HUDEP-2 (cell line): ENCODE measurements around the gene IPO13.

Experiments
- DNase-seq, 76 experiments: peaks; one replicate each; lab custom pipeline; 2025; ENCODE audit not compliant: unreplicated experiment in 76 of 76; lab: John Stamatoyannopoulos, UW

Gene IPO13

DNA sequence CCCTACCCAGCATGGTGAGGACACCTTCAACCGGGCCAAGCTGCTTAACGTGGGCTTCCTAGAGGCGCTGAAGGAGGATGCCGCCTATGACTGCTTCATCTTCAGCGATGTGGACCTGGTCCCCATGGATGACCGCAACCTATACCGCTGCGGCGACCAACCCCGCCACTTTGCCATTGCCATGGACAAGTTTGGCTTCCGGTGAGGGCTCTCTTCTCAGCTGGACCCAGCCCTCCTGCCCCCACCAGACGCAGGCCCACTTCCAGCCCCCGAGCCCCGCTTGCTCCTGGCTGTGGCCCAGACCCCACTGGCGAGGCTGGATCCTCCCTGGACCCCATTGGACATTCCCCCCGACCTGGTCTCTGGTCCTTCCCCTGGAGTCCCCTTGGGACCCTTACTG, 38.1 kb downstream of the IPO13 start:
- no peak for DNase-seq

DNA sequence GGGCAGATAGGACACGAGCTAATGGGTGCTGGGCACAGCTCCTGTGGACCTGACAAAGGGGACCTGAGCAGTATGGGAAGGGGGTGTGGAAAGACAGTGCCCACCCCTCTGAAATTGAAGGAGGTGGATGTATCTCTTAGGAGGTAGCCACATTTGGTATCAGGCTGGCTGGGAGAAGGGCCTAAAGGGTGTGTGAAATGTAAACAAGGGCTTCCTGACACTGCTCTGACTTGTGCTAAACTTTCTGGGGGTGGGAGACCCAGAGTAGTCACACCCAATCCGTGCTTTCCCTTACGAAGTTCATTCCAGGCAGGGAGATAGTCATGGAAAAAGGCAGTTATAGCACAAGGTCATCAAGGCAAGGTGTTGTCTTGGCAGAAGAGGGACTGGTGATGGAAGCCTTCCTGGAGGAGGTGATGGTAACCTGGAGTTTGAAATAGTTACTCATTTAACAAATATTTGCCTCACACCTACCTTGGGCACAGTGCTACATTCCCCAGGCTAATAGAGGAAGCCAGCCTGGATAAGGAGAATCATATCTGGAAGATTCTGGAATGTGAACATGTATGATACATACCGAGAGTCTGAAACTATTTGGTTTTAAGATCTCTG, 39.3 kb downstream of the IPO13 start:
- no peak for DNase-seq

GRCh38 chr1:43986712-43987111, 40.0 kb downstream of the IPO13 start:
- DNase-seq = no peak

- no peak for DNase-seq
These were observed 40.6 kb downstream of the IPO13 start for GRCh38 chr1:43987159-43987902.

DNA sequence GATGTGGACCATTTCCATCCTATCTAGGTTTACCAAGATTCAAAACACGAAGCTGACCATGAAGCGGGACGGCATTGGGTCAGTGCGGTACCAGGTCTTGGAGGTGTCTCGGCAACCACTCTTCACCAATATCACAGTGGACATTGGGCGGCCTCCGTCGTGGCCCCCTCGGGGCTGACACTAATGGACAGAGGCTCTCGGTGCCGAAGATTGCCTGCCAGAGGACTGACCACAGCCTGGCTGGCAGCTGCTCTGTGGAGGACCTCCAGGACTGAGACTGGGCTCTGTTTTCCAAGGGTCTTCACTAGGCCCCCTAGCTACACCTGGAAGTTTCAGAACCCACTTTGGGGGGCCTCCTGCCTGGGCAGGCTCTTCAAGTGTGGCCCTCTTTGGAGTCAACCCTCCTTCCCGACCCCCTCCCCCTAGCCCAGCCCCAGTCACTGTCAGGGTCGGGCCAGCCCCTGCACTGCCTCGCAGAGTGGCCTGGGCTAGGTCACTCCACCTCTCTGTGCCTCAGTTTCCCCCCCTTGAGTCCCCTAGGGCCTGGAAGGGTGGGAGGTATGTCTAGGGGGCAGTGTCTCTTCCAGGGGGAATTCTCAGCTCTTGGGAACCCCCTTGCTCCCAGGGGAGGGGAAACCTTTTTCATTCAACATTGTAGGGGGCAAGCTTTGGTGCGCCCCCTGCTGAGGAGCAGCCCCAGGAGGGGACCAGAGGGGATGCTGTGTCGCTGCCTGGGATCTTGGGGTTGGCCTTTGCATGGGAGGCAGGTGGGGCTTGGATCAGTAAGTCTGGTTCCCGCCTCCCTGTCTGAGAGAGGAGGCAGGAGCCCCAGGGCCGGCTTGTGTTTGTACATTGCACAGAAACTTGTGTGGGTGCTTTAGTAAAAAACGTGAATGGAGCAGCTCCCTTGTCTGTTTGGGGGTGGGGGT, 43.8 kb downstream of the IPO13 start:
- DNase-seq = no peak

DNA sequence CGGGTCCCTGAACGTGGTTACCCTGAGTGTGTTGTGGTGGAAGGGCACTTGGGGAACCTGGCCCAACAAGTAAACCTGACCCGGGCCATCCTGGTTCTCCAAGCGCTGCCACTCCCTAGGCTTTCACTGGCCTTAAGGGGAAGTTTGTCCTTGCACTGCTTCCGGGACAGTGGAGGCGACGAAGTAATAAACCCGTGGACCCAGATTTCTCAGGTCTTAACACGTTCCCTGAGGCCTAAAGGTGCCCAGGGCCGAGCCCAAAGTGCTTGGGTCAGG, 44.4 kb downstream of the IPO13 start:
- no peak for DNase-seq

DNA sequence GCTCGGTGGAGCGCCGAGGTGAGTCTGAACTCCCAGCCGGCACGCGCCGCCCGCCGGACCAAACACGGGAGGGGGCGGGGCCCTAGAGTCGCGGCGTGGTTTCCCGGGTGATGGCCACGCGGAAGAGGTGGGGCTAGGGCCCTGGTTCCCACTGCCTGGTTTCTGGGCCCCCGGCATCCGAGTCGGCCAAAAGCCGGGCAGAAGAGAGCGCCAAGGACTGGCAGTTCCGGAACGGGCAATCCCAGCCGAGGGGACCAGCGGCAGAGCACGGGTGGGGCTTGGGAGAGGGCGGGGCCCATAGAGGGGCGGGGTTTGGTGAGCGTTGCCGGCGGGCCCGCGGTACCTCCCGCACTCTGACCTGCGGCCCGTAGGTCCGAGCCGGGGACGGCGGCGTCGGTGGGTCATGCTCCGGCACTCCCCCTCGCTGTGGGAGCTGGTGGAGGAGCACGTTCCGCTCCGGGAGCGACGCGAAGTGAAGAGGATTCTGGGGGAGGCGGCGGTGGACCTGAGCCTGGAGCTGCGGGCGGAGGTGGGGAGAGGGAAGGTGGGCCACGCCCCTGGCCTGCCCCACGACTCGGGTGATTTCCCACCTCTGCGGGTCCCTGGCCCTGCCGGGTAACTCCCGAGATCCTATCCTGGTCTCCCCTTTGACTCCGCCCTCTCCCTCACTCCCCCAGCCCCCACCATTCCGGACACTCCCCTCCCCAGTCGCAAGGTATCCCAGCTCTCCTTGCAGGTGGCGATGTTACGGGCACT, 44.9 kb downstream of the IPO13 start, which contains the start of gene CCDC24:
Gene CCDC24 (plus strand): TSS at position 124 of the 756 bp plus-strand sequence. CDS start 280 bp downstream, at position 404.
- DNase-seq = peak in 69 of 76 experiments; percentile 21 to 93 (median 62)

- no peak for DNase-seq
These were observed 45.7 kb downstream of the IPO13 start for GRCh38 chr1:43992232-43992995.

DNA sequence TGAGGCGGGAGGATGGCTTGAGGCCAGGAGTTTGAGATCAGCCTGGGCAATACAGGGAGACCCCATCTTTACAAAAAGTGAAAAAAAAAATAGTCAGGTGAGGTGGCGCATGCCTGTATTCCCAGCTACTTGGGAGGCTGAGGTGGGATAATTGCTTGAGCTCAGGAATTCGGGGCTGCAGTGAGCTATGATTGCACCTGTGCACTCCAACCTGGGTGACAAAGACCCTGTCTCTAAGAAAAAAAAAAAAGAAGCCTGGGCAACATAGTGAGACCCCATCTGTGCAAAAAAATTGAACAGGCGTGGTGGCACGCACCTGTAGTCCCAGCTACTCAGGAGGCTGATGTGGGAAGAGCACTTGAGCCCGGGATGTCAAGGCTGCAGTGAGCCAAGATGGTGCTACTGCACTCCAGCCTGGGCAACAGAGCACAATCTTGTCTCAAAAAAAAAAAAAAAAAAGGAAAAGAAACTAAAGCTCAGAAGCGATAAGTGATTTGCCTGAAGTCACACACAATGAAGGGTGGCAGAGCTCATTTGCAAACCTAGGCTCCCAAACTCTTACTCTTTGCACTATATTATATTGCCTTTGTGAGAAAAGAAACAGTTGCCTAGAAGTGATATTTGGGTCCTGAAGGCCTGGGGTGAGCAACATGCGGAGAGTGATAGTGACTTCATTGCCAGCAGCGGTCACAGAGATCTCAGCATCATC, 46.6 kb downstream of the IPO13 start:
- DNase-seq = no peak

- DNase-seq = no peak
These were observed 47.3 kb downstream of the IPO13 start for GRCh38 chr1:43994071-43994470.

DNA sequence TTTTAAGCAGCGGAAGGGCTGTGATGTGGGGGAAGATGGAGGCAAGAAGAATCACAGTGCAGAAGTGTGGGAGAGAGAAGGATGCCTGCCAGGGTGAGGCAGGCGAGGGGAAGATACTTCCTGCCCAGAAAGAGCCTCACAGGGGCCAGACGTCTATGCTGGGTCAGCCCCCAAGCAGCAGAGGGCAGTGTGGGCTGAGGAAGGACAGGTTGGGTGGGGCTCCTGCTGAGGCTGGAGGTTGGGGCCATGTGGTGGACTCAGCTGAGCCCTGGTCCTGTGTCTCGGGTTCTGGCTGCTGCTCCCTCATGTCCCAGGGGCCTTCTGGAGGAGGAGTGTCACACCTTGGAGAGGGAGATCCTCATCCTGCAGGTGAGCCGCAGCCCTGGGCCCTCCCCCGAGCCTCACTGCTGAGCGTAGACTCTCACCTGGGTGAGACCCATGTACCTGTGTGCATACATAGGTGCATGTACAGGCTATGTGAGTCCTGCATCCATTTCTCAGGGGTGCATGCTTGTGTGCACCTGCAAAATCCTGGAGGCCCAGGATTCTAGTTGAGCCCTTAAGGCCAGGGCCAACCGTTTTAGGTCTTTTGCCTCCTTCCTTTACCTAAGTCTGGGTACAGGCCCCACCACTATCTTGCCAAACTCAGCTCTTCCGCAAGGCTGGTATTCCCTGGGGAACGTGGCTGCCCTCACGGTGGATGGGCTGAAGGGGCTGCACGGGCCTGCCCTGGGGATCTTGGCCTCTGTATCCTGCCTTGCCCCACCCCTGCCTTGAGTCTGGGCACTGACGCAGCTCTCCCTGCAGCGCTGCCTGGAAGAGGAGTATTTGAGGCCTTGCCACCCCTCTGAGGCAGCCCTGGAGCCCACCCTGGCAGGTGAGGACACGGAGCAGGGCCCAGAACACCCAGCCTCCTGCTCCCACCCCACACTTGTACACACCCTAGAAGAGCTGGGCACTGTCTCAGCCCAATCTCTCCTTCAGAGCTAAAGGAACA, 48.3 kb downstream of the IPO13 start:
- peak in 68 of 76 experiments; percentile 10 to 79 (median 56) for DNase-seq

DNA sequence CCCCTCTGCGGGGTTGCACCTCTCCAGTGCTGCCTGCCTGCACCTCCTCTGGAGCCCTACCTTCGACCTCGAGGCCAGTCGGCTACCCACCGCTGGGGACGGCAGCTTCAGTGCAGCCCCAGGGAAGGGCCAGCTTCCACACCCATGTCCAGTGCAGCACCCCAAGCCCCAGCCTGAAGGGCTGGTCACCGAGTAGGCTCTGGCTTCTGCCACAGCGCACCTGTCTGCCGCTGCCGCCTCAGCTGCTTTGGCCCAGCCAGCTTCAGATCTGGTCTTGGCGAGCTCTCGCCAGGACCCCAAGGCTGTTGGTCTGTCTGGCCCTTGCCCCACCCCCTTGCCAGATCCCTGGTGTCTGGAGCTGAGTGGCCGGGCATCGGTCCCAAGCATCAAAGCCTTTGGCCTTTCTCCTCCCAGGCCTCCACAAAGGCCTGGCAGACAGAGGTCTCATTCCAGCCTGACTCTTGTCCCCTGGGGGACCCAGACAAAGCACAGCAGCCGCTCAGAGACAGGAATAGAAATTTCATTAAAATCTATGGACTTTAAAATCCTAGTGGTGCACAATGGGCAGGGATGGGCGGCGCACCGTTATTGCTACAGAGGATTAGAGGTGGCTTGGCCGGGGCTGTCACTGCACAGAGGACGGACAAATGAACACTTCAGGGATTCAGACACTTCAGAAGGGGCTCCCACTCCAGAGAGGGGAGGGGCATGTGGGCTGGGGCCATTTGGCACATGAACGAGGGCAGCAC, 49.4 kb downstream of the IPO13 start:
- DNase-seq = no peak

DNA sequence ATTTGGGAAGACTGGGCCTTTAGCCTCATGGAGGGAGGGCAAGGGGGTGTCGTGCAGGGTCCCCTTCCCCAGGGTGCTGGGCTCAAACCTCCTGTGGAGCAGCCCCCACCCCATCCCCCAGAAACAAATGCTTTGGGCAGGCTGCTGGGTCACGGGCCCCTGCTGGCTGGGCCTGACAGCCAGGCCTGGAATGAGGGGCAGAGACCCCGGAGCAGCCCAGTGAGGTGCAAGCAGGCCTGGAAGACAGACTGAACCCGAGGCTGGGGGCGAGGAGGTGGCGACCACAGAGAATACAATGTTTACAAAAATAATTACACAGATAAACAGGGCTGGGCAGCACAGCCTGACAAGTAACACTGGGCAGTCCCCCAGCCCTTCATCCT, 50.0 kb downstream of the IPO13 start:
- DNase-seq = no peak

DNA sequence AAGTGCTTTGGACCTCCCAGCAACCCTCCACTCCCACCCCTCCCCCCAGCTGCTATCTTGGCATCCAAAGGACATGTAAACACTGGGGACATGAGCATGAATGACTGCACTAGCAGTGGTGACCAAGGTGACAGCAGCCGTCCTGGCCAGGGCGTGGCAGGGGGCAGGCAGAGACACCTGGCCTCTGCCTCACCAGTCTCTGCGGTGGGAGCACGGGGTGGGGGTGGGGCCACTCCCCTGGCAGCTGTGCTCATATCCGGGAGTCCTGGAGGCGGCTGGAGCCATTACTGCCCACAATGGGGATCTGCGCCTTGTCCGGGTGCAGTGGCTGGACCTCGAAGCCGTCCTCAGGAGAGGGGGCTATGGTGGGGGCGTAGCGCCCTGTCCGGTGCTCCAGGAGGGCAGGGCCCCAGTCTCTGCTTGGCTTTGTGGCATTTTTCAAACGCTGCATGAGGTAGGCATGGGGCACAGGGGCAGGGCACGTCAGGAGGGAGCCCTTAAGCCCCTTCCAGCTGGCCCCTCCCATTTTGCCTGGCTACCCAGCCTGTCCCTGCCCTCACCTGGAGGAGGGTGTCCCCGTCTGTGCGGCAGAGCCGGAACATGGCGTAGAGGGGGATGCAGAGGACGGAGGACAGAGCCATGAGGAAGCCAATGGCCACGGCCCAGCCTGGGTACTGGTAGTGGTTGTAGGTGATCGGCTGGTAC, 50.7 kb downstream of the IPO13 start:
- no peak for DNase-seq

- no peak for DNase-seq
These were observed 51.2 kb downstream of the IPO13 start for GRCh38 chr1:43998000-43998378.

DNA sequence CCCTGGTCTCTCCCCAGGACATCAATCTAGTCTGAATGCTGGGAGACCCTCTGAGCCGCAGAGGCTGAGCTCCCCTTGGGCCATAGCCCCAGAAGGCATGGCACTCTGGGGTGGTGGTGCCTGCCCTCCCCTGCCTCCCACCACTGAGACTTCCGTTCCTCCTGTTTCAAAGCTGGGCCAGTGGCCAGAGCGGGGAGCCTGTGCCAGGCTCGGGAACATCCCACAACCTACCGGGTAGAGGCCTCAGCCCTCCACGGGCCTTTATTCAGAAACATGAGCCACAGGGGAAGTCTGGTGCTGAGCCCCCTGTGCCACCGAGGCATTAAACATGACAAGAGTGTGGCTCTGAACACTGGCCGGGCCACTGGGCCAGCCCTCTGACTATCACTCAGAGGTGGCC, 52.7 kb downstream of the IPO13 start:
- no peak for DNase-seq

- DNase-seq = no peak
These were observed 53.4 kb downstream of the IPO13 start for GRCh38 chr1:44000122-44000665.
